SK-N-SH (cell line): Measurements from ENCODE around the gene CELF4. TPM values are rescaled to one million over a fixed set of nuclear protein-coding genes. Genes with fewer than 3 reads are reported as not detected.

Source experiments
- CTCF ChIA-PET: fragments of 300-600, 350-600 bp; formaldehyde crosslinking; extraction: SDS; loops from one replicate; lab custom pipeline; 2021; lab: Yijun Ruan, JAX
- POLR2A ChIA-PET: fragments of 350-600 bp; sonication (Branson Sonifier 250); formaldehyde crosslinking; extraction: SDS; loops from one replicate; lab custom pipeline; 2020; ENCODE audit warnings: antibody characterized with exemption, inconsistent platforms; lab: Yijun Ruan, JAX
- DNase-seq: peaks from one replicate; pipeline ENCODE4 v3.0.0; 2012
- H2AFZ ChIP-seq: fragments of 200-600 bp; sonication (generic); 2 replicates; pipeline ENCODE4 v1.8.1; 2016; ENCODE audit warnings: antibody characterized with exemption, mild to moderate bottlenecking, low read depth
- H3F3A ChIP-seq: fragments of 200-600 bp; sonication (generic); replicated peaks from 2 replicates; pipeline ENCODE3; 2016; ENCODE audit warnings: antibody characterized with exemption, mild to moderate bottlenecking; ENCODE audit not compliant: insufficient read depth
- H3K27ac ChIP-seq, 2 experiments: fragments of 200-500 bp in 1 of 2; fragments of 200-600 bp in 1 of 2; sonication (Bioruptor generic) in 1 of 2; sonication (generic), shearing (Covaris generic) in 1 of 2; 2 replicates each; pipeline versions ENCODE4 v1.5.1 to v1.6.1; 2014 to 2016; ENCODE audit warnings: low read depth in 2 of 2, inconsistent platforms in 1 of 2, low read length in 1 of 2, mild to moderate bottlenecking in 1 of 2, mixed read lengths in 1 of 2
- H3K27me3 ChIP-seq: fragments of 200-600 bp; sonication (generic), shearing (Covaris generic); 2 replicates; pipeline ENCODE4 v1.6.1; 2016; ENCODE audit warnings: mixed run types; ENCODE audit not compliant: insufficient read depth
- H3K36me3 ChIP-seq, 2 experiments: fragments of 200-500 bp in 1 of 2; fragments of 200-600 bp in 1 of 2; sonication (Bioruptor generic) in 1 of 2; sonication (generic) in 1 of 2; replicated peaks in 1 of 2; 2 replicates each; pipeline versions ENCODE3 to v1.5.1; 2014 to 2016; ENCODE audit warnings: low read length in 1 of 2, mild to moderate bottlenecking in 1 of 2; ENCODE audit not compliant: insufficient read depth in 2 of 2, control insufficient read depth in 1 of 2
- H3K4me1 ChIP-seq, 2 experiments: fragments of 200-500 bp in 1 of 2; fragments of 200-600 bp in 1 of 2; sonication (Bioruptor generic) in 1 of 2; sonication (generic), shearing (Covaris generic) in 1 of 2; 2 replicates each; pipeline versions ENCODE4 v1.5.1 to v1.6.1; 2014 to 2016; ENCODE audit warnings: low read depth in 1 of 2, low read length in 1 of 2, mixed run types in 1 of 2; ENCODE audit not compliant: insufficient read depth in 2 of 2, control insufficient read depth in 1 of 2
- H3K4me2 ChIP-seq: fragments of 200-600 bp; sonication (generic), shearing (Covaris generic); 2 replicates; pipeline ENCODE4 v1.6.1; 2017; ENCODE audit warnings: mixed run types
- H3K4me3 ChIP-seq, 2 experiments: fragments of 200-500 bp in 1 of 2; fragments of 200-600 bp in 1 of 2; sonication (Bioruptor generic) in 1 of 2; sonication (generic), shearing (Covaris generic) in 1 of 2; 2 replicates each; pipeline versions ENCODE4 v1.5.1 to v1.8.1; 2014 to 2016; ENCODE audit warnings: low read depth in 2 of 2, inconsistent platforms in 1 of 2, low read length in 1 of 2, mild to moderate bottlenecking in 1 of 2, mixed read lengths in 1 of 2, moderate library complexity in 1 of 2
- H3K79me2 ChIP-seq: fragments of 200-600 bp; sonication (generic); 2 replicates; pipeline ENCODE4 v1.8.1; 2017; ENCODE audit warnings: mild to moderate bottlenecking; ENCODE audit not compliant: insufficient read depth
- H3K9ac ChIP-seq: fragments of 200-600 bp; sonication (generic); 2 replicates; pipeline ENCODE4 v1.6.1; 2017; ENCODE audit warnings: mixed run types
- H3K9me2 ChIP-seq: fragments of 200-600 bp; sonication (generic); 2 replicates; pipeline ENCODE4 v1.6.1; 2017; ENCODE audit warnings: mixed run types
- H3K9me3 ChIP-seq: fragments of 200-600 bp; sonication (generic); 2 replicates; pipeline ENCODE4 v1.6.1; 2017; ENCODE audit warnings: mixed run types, mild to moderate bottlenecking, moderate library complexity
- H4K20me1 ChIP-seq: fragments of 200-600 bp; sonication (generic); 2 replicates; pipeline ENCODE4 v1.6.1; 2017; ENCODE audit warnings: mild to moderate bottlenecking, mixed run types; ENCODE audit not compliant: insufficient read depth
- CTCF ChIP-seq: fragments of 200-600 bp; sonication (generic); IDR thresholded peaks from 2 replicates; pipeline ENCODE4 v1.6.1; 2017; ENCODE audit warnings: antibody characterized with exemption, mild to moderate bottlenecking, moderate library complexity
- FOXM1 ChIP-seq: IDR thresholded peaks from 2 replicates; pipeline ENCODE4 v1.4.0; 2012; ENCODE audit warnings: low read depth, mild to moderate bottlenecking
- GATA2 ChIP-seq: sonication (generic); formaldehyde crosslinking; IDR thresholded peaks from 2 replicates; pipeline ENCODE4 v1.5.0; 2020; ENCODE audit warnings: mild to moderate bottlenecking, missing genetic modification reagents
- NRF1 ChIP-seq: IDR thresholded peaks from 2 replicates; pipeline ENCODE4 v1.6.1; 2012; ENCODE audit warnings: low read depth, mild to moderate bottlenecking, low read length
- RAD21 ChIP-seq: IDR thresholded peaks from 2 replicates; pipeline ENCODE4 v1.6.1; 2012; ENCODE audit warnings: mild to moderate bottlenecking, low read length
- SMC3 ChIP-seq: IDR thresholded peaks from 2 replicates; pipeline ENCODE4 v1.6.1; 2012; ENCODE audit warnings: low read depth, low read length, improper control_type of control experiment
- USF1 ChIP-seq: IDR thresholded peaks from 2 replicates; pipeline ENCODE4 v1.4.0; 2012; ENCODE audit warnings: low read depth, borderline replicate concordance
- USF2 ChIP-seq: fragments of 150-350 bp; IDR thresholded peaks from 2 replicates; pipeline ENCODE4 v1.6.1; 2017; ENCODE audit warnings: antibody characterized with exemption, low read length, low read depth, borderline replicate concordance
- YY1 ChIP-seq: IDR thresholded peaks from 2 replicates; pipeline ENCODE4 v1.4.0; 2012; ENCODE audit warnings: low read depth, mild to moderate bottlenecking
- WGBS: methylation state at CpG from one replicate; pipeline ENCODE4 v1.1.6; 2017; ENCODE audit warnings: low lambda C conversion rate; 5-methylcytosine and 5-hydroxymethylcytosine counted together
- polyA plus RNA-seq, 3 experiments: library from polyadenylated mRNA; depleted of rRNA; stranded (reverse); fragments of >200 nt; gene quantifications; 2 replicates each; pipeline ENCODE4 v1.2.3, GENCODE V29; 2012

Gene CELF4
- polyA plus RNA-seq, 1 of the 3 experiments (the other 2 are of a cell fraction), result 0.26 TPM

- no peak overlapping the region for H2AFZ ChIP-seq
- no peaks in the 10 kb centered on the region for H3F3A ChIP-seq
- ChIA-PET CTCF (interaction anchor here (0.7 to 6.9 kb wide), 6 partner anchors 7 to 385 kb away, joined by 3 to 66 read pairs (median 9); no protein-coding TSS in a partner anchor), POLR2A (no interaction called here)
- no peak for DNase-seq
- H3K27me3 ChIP-seq, result no peaks in the 10 kb centered on the region
- TF ChIP-seq NRF1 (no peak), FOXM1 (no peak), GATA2 (no peak), YY1 (no peak)
- 56% methylated on average over 6 of the region's 6 CpGs for WGBS
- H3K9me3 ChIP-seq, result no peaks in the 10 kb centered on the region
- no peaks in the 10 kb centered on the region for H3K9me2 ChIP-seq
- no peaks in the 10 kb centered on the region for H4K20me1 ChIP-seq
- no peak overlapping the region for H3K27ac ChIP-seq
- H3K79me2 ChIP-seq, result no peaks in the 10 kb centered on the region
- no peaks in the 10 kb centered on the region for H3K36me3 ChIP-seq
- H3K4me2 ChIP-seq, result no peak overlapping the region
- H3K4me1 ChIP-seq, result peaks cover 0 to 32% of the 10 kb centered on the region in 2 experiments; a peak in 1 of 4 replicates
- H3K9ac ChIP-seq, result no peak overlapping the region
- no peak overlapping the region for H3K4me3 ChIP-seq
Observed at GRCh38 chr18:37327063-37327577, 238.5 kb downstream of the CELF4 start.

GRCh38 chr18:37322492-37323035 is 243.0 kb downstream of the CELF4 start:
- no peak overlapping the region for H3K27ac ChIP-seq
- H3K4me1 ChIP-seq, result peaks cover 0 to 18% of the 10 kb centered on the region in 2 experiments; a peak in 1 of 4 replicates
- peak overlapping the region in 1 of 2 experiments; percentile 27; a peak in 1 of 4 replicates for H3K4me3 ChIP-seq
- H4K20me1 ChIP-seq, result no peaks in the 10 kb centered on the region
- 54% methylated on average over 10 of the region's 15 CpGs for WGBS
- no peaks in the 10 kb centered on the region for H3K9me2 ChIP-seq
- no peak overlapping the region for H3K9ac ChIP-seq
- no peaks in the 10 kb centered on the region for H3F3A ChIP-seq
- no peaks in the 10 kb centered on the region for H3K36me3 ChIP-seq
- H3K4me2 ChIP-seq, result no peak overlapping the region
- ChIA-PET POLR2A (no interaction called here), CTCF (interaction anchor here (0.6 to 6.9 kb wide), 30 partner anchors 9 to 380 kb away, joined by 3 to 66 read pairs (median 3); no protein-coding TSS in a partner anchor)
- no peak overlapping the region for H2AFZ ChIP-seq
- no peaks in the 10 kb centered on the region for H3K9me3 ChIP-seq
- TF ChIP-seq SMC3 (peak; percentile 64), USF1 (no peak), RAD21 (peak; percentile 83), CTCF (peak; percentile 83), USF2 (no peak)
- TF ChIP-seq, all 33 proteins: peak for 3
- peak; percentile 82 for DNase-seq
- H3K79me2 ChIP-seq, result no peaks in the 10 kb centered on the region
- no peaks in the 10 kb centered on the region for H3K27me3 ChIP-seq
